GM12864 (cell line): Measurements from ENCODE around the gene TCP11L2.
"Not testable (repeated sequence)": the region's sequence is repeated elsewhere in the genome, so short reads cannot be mapped to it uniquely, and the experiment has no call there.

Source experiments
- DNase-seq: peaks from one replicate; pipeline ENCODE4 v3.0.0-alpha.2; 2011; ENCODE audit warnings: low read depth
- H3K4me3 ChIP-seq: 2 replicates; pipeline ENCODE4 v1.5.1; 2011; ENCODE audit warnings: mild to moderate bottlenecking, low read depth, low read length, control low read depth
- TF ChIP-seq, protein P1 (sequence below): IDR thresholded peaks from 2 replicates; pipeline ENCODE4 v1.5.1; 2011; ENCODE audit warnings: low read depth, mild to moderate bottlenecking, moderate library complexity, low read length, control low read depth, inconsistent platforms; ENCODE audit errors: missing control alignments

Gene TCP11L2

GRCh38 chr12:106369624-106370346 lies 67.3 kb downstream of the TCP11L2 start:
- TF ChIP-seq, protein P1, sequence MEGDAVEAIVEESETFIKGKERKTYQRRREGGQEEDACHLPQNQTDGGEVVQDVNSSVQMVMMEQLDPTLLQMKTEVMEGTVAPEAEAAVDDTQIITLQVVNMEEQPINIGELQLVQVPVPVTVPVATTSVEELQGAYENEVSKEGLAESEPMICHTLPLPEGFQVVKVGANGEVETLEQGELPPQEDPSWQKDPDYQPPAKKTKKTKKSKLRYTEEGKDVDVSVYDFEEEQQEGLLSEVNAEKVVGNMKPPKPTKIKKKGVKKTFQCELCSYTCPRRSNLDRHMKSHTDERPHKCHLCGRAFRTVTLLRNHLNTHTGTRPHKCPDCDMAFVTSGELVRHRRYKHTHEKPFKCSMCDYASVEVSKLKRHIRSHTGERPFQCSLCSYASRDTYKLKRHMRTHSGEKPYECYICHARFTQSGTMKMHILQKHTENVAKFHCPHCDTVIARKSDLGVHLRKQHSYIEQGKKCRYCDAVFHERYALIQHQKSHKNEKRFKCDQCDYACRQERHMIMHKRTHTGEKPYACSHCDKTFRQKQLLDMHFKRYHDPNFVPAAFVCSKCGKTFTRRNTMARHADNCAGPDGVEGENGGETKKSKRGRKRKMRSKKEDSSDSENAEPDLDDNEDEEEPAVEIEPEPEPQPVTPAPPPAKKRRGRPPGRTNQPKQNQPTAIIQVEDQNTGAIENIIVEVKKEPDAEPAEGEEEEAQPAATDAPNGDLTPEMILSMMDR = no peak
- no peak for DNase-seq

DNA sequence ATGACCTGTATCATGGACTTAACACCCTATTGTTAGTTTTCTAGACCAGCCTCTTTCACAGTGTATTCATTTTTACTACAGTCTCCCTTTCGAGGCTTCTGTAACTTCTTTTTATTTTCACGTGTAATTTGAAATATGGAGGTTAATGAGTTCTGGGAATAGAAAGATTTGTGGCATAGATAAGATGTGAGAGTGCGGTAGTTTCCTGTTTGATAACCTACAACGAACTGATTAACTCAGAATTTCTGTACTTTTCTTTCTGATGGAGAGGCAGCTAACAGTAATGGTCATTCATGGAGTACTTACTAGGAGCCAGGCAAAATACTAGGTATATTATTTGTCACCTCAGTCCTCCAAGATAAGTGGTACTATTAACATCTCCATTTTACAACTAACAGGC lies 76.3 kb downstream of the TCP11L2 start:
- H3K4me3 ChIP-seq = no peak overlapping the region
- TF ChIP-seq, protein P1 = no peak
- no peak for DNase-seq

More at GRCh38 chr12:106369624-106370346, 67.3 kb downstream of the TCP11L2 start:
- H3K4me3 ChIP-seq = no peak overlapping the region

- H3K4me3 ChIP-seq = no peak overlapping the region
- DNase-seq = no peak
- TF ChIP-seq, protein P1 = no peak
Measured at GRCh38 chr12:106380954-106381353, 78.4 kb downstream of the TCP11L2 start.

DNA sequence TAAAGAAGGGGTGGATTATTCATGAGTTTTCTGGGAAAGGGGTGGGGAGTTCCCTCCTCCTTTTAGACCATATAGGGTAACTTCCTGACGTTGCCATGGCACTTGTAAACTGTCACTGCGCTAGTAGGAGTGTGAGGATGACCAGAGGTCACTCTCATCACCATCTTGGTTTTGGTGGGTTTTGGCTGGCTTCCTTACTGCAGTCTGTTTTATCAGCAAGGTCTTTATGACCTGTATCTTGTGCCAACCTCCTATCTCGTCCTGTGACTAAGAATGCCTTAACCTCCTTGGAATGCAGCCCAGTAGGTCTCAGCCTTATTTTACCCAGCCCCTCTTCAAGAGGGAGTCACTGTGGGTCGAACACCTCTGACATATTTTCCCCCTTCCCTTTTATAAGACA lies 79.3 kb downstream of the TCP11L2 start:
- not testable (repeated sequence) for H3K4me3 ChIP-seq, DNase-seq

- TF ChIP-seq, protein P1 = no peak
- DNase-seq = no peak
- H3K4me3 ChIP-seq = no peak overlapping the region
Measured at GRCh38 chr12:106386813-106387535, 84.4 kb downstream of the TCP11L2 start.

DNA sequence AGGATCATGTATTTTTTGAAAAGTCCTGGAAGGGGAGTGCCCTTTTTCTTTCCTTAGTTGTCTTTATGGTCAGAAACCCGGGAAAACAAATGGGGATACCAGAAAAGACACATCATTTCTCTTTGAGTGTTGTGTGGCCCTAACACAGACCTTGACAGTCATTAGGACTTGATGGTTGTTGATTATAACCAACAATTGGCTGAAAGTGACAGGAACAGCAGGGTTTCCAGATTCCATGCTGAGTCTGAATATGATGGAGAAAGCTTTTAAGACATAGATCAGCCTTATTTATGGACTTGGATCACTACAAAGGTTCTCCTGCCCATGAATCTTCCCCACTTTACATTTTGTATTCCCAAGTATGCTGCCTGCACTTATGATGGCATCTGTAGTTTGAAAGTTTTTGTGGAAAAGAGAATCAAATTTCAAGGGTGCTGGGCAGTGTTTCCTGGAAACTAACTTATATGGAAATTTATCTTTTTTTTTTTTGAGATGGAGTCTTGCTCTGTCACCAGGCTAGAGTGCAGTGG lies 85.4 kb downstream of the TCP11L2 start:
- no peak for DNase-seq
- H3K4me3 ChIP-seq = no peak overlapping the region
- TF ChIP-seq, protein P1 = no peak

- no peak overlapping the region for H3K4me3 ChIP-seq
- DNase-seq = no peak
- TF ChIP-seq, protein P1 = no peak
Measured at GRCh38 chr12:106389151-106389550, 86.6 kb downstream of the TCP11L2 start.
